ENCODE data around the gene PRKCI.
A peak's percentile ranks its signal among the peaks of the same experiment; 100 is the strongest.
"Not testable (repeated sequence)": the region's sequence is repeated elsewhere in the genome, so short reads cannot be mapped to it uniquely, and the experiment has no call there.

PRKCI gene

GRCh38 chr3:170221924-170222646 is at the start of gene PRKCI:
Gene PRKCI, plus strand, starts transcription at chr3:170222424. Its CDS starts 246 bp downstream, at chr3:170222670.
- DNase-seq: peak; percentile 57 to 97 (median 92)

- DNase-seq: no peak
Measured at GRCh38 chr3:170178651-170179050, 43.6 kb upstream of the PRKCI start.

DNA sequence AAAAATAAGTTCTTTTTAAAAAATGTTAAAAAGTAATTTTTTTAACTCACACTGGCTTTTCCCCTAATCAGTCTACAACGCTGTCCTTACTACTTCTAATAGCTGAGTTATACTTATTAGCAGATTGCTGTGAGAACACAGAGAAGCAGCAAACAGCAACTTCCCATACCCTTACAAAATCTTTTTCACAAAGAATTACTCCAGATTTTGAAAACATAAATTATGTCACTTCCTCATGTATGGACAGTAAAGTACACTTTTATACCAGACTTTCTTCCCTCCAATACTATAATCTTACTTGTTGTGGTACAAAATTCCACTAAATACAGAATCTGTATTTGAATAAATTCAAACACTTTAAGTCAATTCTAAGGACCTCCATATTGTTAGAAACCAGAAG is 42.8 kb upstream of the PRKCI start:
- DNase-seq: no peak

DNA sequence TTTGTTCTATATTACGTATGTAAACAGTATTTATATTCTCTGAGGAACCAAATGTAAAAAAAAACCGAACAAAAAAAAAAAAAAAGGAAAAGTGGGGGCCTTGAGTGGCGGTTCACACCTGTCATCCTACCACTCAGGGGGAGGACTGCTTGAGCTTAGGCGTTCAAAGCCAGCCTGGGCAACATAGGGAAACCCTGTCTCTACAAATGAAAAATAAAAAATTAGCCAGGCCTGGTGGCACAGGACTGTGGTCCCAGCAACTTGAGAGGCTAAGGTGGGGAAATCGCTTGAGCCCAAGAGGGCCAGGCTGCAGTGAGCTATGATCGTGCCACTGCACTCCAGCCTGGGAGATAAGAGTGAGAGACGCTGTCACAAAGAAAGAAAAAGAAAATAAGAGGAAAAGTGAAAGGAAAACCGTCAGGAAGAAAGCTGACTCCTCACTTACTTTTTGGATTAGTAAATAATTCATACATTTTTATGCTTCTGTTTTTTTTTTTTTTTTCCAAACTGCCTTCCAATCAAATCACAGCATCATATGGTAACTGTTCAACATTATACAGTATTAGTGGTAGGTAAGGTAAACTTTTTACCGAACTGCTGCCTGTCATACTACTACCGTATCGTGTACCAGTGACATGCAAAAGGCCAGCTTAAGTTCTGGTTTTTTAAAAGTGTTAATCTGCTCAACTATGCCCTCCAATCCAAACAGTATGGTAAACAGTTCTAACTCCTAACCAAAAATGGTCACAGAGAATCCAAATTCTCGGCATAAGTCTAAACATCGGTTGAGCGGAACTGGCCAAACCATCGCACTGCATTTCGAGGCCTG is 41.9 kb upstream of the PRKCI start:
- no peak for DNase-seq

DNA sequence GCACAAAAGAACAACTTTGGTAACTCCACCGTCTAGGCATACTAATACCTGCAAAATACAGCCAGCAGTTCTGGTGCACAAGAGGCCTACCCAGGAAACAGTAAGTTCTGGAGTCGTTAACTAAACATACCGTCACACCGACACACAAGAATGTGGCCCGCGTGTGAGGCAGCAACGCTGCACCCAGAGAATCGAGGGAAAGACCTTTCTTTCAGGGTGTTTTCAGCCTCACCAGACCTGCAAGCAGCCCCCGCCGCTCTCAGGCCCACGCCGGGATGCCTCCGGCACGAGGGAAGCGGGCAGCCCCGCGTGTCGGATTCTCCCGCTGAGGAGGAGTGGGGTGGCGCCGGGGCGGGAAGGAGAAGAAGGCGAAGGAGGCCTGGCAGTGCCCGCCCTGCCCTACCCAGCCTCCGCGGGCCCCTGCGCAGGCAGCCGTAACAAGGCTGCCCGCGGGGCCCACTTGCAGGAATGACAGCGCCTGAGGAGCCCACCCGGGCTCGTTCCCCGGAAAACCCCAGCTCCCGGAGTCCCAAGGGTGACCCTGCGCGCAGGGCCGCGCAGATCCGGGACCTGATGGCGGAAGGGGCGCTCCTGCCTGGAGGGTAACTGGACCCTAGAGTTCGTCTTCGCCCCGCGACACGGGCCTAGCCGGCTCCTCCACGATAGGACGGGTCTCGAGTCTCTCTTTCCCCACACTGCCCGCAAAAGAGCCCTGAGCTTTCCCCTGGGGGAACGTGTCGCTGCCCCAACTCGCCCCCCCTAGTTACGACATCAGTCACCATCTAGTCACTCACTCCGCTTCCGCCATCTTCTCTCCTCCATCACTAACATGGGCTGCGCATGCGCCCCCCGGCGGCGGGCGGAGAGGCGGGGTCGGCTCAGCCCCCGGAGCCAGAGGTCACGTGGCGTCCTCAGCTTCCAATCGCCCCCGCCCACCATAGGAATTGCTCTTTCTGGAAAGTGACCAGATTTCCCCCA is 41.0 kb upstream of the PRKCI start, which contains the start of gene PHC3:
PHC3 (minus strand) TSS at position 826 of the 978 bp plus-strand sequence; CDS start at position 808, 18 bp downstream.
- DNase-seq: peak; percentile 41 to 95 (median 88)

DNA sequence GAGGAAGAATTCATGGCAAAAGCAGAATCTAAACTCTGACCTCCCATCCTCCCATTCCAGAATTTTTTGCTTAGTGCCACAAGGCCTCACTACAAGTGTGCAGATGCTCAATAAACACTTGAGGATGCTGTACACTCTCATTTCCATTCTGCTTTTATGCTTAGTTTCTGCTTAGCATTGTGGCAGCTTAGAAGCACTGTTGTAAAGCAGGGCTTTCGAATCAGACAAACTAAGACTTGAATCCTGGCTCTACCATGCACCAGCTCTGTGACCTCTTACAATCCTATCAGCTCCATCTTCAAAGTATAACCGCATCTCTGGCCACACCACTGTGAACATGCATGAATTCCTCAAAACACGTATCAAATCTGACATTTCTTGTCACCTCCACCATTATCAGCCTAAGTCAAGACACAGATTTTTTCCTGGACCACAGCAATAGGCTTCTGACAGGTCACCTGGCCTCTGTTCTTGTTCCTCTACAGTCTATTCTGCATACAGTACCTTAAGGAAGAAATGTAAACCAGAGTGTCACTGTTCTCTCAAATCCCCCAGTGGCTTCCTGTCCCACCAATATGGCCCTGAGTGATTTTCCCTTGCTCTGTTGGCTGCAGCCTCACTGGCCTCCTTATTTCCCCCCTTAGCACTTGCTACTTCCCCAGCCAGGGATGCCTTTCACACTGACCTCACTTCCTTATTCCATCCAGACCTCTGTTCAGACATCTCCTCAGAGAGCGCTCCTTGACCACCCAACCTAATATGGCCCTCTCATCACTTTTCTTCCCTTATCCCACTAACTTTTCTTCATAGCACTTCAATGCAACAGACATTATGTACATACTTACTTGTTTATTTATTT is 32.6 kb upstream of the PRKCI start:
- DNase-seq: no peak

DNA sequence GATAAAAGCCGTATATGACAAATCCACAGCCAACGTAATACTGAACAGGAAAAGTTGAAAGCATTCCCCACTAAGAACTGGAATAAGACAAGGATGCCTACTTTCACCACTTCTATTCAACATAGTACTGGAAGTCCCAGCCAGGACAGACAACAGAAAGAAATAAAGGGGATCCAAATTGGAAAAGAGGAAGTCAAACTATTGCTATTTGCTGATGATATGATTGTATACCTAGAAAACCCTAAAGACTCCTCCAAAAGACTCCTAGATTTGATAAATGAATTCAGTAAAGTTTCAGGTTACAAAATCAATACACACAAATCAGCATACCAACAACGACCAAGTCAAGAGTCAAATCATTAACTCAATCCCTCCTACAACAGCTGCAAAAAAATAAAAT is 26.5 kb upstream of the PRKCI start:
- not testable (repeated sequence) for DNase-seq

DNA sequence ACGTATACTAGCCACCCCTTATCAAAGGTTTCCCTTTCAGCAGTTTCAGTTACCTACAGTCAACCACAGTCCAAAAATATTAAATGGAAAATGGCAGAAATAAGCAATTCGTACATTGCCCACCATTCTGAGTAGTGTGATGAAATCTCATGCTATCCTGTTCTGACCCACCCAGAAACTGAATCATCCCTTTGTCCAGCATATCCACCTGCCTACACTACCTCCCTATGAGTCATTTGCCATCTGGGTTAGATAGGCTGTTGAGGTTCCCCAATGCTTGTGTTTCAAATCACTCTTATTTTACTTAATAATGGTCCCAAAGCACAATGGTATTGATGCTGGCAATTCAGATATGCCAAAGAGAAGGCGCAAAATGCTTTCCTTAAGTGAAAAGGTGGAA is 25.4 kb upstream of the PRKCI start:
- no peak for DNase-seq

GRCh38 chr3:170200987-170201386 is 21.2 kb upstream of the PRKCI start:
- DNase-seq: no peak

- DNase-seq: no peak
Measured at GRCh38 chr3:170201527-170201926, 20.7 kb upstream of the PRKCI start.

DNA sequence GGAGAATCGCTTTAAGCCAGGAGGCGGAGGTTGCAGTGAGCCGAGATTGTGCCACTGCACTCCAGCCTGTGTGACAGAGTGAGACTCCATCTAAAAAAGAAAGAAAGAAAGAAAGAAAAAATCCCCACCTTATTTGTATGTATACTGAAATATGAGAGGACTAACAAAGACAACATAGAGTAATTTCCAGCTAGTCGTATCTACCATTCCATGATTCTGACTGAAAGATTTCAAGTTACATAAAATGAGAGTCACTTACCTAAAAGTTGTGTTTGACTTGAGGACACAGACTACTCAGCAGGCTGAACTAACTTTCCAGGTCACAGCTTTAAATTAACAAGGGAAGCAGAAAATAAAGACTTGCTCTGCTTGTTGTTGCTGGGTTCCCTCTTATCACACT is 18.8 kb upstream of the PRKCI start:
- DNase-seq: no peak

GRCh38 chr3:170204023-170204472 is 18.2 kb upstream of the PRKCI start:
- DNase-seq: no peak

DNA sequence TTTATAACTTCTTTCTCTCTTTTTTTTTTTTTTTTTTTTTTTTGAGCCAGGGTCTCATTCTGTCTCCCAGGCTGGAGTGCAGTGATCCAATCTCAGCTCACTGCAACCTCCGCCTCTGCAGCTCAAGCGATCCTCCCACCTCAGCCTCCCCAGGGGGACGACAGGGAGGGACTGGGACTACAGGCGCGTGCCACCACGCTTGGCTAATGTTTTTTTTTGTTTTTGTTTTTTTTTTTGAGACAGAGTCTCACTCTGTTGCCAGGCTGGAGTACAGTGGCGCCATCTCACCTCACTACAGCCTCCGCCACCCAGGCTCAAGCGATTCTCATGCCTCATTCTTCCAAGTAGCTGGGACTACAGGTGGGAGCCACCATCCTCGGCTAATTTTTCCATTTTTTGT is 17.7 kb upstream of the PRKCI start:
- no peak for DNase-seq

DNA sequence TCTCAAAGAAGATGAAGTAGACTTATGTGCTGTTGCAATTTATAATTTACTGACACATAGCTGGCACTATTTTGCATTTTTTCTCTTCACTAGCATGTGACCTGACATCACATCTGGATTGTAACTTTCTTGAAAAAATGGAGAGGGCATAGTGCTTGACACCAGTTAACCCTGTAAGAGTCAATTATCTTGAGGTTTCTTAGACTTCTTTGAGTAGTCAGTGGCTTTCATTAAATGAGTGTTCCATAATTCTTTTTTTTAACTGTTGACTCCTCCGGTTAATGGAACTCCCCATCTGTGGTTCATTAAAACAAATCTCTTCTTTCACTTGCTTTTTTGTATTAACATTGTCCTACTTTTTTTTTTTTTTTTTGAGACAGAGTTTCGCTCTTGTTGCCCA is 16.9 kb upstream of the PRKCI start:
- DNase-seq: no peak

DNA sequence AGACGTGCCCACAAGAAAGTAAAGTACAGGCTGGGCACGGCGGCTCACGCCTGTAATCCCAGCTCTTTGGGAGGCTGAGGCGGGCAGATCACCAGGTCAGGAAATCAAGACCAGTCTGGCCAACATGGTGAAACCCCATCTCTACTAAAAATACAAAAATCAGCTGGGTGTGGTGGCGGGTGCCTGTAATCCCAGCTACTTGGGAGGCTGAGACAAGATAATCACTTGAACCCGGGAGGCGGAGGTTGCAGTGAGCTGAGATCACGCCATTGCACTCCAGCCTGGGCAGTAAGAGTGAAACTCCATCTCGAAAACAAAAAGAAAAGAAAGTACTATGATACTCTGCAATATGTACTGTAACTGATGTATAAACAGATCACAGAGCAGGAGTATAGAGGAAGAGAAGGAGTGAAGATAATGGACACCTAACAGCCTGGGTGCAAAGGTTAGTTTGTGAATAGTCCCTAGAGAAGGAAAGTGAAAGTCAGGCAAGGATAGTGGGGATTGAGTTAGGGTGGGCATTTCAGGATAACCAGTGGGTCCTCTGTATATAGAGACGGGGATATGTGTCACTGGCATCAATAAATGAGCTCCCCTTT is 16.0 kb upstream of the PRKCI start:
- DNase-seq: not testable (repeated sequence)

DNA sequence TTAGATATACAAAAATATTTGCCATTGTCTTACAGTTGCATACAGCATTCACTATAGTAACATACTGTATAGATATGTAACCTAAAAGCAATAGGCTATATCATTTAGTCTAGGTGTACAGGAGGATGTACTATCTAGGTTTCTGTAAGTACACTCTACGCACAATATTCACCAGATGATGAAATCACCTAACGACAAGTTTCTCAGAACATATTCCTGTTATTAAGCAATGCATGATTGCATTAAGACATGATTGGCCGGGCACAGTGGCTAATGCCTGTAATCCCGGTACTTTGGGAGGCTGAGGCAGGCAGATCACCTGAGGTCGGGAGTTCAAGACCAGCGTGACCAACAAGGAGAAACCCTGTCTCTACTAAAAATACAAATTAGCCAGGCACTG is 14.5 kb upstream of the PRKCI start:
- DNase-seq: no peak

DNA sequence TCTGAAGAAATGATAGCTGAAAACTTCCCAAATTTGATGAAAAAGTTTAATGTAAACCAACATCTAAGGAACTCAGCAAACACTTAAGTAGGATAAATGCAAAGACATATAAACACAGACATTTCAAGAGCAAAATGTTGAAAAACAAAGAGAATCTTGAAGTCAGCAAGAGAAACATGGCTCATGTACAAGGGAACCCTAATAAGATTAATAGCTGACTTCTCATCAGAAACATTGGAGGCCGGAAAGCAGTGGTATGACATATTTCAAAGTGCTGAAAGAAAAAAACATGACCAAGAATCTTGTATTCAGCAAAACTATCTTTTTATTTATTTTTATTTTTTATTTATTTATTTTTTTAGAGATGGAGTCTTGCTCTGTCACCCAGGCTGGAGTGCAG is 10.6 kb upstream of the PRKCI start:
- no peak for DNase-seq

DNA sequence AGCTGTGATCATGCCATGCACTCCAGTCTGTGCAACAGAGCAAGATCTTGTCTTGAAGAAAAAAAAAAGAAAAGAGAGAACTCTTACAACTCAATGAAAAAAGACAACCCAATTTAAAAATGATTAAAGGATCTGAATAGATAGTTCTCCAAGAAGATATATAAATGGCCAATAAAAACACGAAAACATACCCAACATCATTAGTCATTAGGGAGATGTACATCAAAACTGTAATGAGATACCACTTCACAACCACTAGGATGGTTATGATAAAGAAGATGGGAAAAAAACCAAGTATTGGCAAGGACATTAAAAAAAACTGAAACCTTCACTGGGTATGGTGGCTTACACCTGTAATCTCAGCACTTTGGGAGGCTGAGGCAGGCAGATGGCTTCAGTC is 2.4 kb upstream of the PRKCI start:
- DNase-seq: no peak

DNA sequence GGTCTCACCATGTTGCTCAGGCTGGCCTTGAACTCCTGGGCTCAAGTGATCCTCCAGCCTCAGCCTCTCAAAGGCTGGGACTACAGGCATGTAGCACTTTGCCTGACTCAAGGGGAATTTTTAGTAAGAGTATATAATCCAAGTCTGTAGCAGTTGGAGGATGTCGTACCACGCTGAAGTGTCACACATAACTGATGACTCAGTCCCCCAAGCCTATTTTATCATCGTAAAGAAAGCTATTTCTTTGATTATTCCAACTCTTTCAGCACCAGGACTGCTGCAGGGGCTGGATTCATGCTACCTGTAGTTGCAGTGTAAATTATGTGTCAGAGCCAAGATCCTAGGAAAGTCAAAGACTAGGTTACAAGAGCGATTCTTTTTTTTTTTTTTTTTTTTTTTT is 1.4 kb upstream of the PRKCI start:
- DNase-seq: peak in 22 of 56 donors; percentile 1 to 72 (median 19)
